GM19468 (cell line): Measurements from ENCODE around the gene EID2.

Experiments
- ATAC-seq: cut with Tn5 transposase; IDR thresholded peaks from one replicate; pipeline ENCODE4 v1.9.1; 2021; ENCODE audit warnings: mild to moderate bottlenecking, moderate library complexity, moderate number of reproducible peaks; ENCODE audit not compliant: unreplicated experiment; ENCODE audit errors: extremely low read depth

Gene EID2

DNA sequence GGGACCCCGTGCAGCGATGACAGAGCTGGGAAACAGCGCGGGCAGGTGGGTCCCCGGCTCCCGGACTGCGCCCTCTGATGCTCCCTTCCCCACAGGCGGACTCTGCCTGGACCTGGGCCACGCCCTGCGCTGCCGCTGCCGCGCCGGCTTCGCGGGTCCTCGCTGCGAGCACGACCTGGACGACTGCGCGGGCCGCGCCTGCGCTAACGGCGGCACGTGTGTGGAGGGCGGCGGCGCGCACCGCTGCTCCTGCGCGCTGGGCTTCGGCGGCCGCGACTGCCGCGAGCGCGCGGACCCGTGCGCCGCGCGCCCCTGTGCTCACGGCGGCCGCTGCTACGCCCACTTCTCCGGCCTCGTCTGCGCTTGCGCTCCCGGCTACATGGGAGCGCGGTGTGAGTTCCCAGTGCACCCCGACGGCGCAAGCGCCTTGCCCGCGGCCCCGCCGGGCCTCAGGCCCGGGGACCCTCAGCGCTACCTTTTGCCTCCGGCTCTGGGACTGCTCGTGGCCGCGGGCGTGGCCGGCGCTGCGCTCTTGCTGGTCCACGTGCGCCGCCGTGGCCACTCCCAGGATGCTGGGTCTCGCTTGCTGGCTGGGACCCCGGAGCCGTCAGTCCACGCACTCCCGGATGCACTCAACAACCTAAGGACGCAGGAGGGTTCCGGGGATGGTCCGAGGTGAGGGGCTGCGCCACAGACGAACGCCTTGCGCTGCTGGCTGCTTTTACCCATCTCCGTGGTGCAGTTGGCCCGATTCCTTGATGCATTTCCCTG, 32.8 kb downstream of the EID2 start:
- ATAC-seq = no peak

DNA sequence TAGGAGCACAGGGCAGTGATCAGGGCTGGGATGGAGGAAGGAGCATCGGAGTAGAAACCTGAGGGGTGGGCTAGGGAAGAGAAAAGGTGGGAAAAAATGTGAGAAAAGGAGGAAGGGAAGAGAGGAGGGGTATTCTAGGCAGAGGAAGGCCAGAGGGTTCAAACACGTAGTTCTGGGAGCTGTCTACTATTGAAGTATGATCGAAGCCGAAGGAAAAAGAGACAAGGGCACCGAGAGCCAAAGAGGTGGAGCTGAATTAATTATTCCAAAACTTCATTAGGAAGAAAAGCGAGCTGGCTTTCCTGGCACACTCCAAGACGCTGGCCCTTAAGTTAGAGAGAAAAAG, 33.4 kb downstream of the EID2 start:
- ATAC-seq = no peak

DNA sequence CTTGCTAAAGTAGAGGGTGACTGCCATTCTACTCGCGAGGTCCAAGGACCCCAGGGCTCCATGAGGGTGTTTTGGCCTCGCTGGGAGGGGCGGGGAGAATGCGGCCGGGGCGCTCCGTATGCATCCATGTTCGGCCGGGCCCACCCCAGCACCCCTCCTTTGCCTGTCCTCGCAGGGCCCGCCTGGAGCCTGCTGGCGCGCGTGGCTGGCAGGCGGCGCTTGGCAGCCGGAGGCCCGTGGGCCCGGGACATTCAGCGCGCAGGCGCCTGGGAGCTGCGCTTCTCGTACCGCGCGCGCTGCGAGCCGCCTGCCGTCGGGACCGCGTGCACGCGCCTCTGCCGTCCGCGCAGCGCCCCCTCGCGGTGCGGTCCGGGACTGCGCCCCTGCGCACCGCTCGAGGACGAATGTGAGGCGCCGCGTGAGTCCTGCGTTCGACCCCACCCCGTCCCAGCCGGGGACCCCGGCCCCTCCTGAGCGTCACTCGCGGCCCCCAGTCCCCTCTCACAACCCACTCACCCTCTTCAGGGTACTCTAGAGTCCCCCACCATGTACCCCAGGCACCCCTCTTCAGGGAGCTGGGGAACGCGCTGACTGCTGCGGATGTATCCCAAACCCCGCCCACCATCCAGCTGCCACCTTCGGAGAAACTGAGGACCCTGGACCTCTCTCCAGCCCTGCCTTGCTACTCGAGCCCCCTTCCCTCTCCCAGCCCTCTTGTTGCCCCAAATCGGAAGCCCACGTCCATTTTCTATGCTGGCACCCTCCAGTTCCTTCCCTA, 37.1 kb downstream of the EID2 start:
- ATAC-seq = no peak

DNA sequence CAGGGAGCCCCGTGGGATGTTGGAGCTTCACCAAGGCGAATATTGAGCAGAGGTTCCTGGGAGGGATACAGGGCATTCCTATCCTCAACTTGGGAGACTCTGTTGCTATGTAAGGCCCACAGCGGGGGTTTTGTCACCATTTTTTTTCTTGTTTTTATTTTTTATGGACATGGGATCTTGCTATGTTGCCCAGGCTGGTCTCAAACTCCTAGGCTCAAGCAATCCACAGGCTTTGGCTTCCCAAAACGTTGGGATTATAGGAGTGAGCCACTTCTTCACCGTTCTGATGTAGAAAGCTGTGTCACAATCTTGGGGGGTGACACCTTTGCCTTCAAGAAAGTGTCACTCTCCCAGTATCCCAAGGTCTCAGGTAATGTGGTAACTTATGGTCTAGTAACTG, 38.6 kb downstream of the EID2 start:
- ATAC-seq = no peak

DNA sequence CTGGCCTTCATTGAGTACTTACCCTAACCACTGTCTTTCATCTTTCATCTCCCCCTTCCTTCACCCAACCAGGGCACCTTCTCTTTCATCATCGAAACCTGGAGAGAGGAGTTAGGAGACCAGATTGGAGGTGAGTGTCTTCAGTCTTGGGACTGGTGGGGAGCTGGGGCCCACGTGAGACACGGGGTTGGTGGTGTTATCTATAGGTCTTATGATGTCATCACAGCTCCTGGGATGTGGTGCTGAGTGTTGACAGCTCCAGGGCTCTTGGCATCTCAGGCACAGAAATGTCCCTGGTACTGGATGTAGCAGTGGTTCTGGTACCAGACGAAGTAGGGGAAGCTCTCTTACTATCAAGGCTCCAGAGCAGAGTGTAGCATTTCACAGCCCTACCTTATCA, 39.4 kb downstream of the EID2 start:
- ATAC-seq = no peak

DNA sequence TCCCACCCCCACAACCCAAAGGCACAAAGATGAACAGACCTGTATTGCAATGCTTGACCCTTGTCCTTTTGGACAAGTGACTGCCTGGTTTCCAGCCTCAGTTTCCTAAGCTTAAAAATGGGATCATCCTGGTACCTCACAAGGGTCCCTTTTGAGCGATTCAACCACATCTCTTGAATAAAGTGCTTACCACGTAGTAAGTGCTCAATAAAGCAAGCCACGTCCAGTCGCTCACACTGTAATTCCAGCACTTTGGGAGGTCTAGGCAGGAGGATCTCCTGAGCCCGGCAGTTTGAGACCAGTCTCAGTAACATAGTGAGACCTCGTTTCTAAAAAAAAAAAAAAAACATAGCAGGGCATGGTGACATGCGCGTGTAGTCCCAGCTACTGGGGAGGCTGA, 40.0 kb downstream of the EID2 start:
- no peak for ATAC-seq

DNA sequence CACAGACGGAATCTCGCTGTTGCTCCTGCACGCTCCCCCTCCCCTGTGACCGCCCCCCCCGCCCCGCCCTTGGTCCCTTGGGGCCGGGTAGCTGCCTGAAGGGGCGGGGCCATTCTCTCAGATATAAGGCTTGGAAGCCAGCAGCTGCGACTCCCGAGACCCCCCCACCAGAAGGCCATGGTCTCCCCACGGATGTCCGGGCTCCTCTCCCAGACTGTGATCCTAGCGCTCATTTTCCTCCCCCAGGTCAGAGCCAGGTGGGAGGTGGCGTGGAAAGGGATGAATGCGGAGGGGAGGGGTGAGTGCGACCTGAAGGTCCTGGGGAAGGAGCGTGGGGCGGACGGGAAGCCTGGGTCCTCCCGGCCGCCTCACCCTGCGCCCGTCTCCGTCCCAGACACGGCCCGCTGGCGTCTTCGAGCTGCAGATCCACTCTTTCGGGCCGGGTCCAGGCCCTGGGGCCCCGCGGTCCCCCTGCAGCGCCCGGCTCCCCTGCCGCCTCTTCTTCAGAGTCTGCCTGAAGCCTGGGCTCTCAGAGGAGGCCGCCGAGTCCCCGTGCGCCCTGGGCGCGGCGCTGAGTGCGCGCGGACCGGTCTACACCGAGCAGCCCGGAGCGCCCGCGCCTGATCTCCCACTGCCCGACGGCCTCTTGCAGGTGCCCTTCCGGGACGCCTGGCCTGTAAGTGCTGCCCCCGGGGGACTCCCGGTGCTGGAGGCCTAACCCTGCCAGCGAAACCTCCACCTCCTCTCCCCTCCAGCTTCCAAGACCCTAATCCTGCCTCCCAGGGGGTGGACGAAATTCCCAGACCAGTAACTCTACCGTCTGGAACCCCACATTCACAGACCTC, 40.9 kb downstream of the EID2 start, which contains the start of gene DLL3:
DLL3 (plus strand) TSS at position 150 of the 845 bp plus-strand sequence; CDS start at position 178, 28 bp downstream.
- ATAC-seq = no peak

DNA sequence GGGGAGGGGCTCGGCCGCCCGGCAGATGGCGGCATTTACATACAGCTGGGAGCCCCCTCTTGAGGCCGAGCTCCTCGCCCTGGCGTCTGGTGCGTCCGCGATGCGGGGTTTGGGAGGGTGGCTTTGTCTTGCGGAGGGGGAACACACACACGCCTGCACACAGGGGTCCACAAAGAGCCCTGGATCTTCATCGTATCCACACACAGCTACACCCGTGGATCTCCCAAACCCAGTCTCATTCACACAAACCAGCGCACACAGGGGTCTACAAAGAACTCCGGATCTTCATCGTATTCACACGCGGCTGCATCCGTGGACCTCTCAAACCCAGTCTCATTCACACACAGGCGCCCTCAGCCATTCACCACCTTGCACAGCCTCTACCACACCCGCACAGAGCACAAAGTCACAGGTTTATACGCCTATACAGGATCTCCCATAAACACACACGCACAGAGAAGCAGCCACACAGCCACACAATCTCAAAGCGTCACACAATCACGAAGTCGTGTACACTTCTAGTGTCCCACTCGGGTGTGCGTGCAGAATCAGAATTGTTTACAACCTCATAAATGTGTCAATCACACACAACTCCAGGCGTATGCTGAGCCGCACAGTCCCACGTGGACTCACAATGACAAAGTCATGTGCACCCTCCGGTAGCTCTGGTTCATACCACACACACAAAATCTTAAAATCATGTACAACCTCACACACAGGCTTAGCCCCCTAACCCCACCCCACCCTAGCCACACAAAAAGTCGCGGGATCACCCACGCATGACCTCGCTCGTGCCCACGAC, 41.8 kb downstream of the EID2 start:
- no peak for ATAC-seq

DNA sequence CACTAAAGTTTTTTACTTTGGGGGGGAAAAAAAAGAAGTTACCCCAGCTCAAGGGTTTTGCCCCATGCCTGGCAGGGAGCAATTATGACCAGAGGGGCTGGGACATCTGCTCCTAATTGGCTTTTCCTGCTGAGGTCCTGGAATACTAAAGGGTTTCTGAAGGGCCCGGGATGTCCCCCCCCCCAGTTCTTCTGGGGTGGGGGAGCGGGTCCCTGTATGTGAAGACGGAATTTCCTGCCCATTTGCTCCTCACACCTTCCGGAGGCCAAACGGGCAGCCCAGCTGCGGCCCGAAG, 42.3 kb downstream of the EID2 start:
- no peak for ATAC-seq

DNA sequence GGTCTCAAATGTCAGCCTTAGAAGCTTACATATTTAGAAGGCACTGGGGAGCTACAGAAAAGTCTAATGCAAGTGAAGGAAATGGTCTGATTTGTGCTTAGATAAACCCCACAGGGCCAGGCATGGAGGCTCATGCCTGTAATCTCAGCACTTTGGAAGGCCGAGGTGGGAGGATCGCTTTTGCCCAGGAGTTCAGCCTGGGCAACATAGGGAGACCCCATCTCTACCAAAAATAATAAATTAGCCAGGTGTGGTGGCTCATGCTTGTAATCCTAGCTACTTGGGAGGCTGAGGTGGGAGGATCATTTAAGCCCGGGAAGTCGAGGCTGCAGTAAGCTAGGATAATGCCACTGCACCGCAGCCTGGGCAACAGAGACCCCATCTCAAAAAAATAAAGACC, 43.9 kb downstream of the EID2 start:
- no peak for ATAC-seq

DNA sequence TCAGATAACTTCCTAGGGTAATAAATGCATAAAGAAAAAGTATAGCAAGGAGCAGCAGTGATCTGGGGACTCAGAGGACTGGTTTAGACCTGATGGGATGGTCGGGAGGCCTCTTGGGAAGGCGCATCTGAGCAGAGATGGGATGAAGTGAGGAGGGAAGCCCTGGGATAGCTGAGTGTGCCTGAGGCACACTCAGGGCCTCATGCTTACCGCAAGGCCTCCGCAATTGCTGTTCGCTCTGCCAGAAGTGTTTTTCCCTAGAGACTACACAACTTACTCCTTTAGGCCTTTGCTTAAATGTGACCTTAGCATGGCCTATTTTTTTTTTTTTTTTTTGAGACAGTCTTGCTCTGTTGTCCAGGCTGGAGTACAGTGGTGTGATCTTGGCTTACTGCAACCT, 45.3 kb downstream of the EID2 start:
- no peak for ATAC-seq

DNA sequence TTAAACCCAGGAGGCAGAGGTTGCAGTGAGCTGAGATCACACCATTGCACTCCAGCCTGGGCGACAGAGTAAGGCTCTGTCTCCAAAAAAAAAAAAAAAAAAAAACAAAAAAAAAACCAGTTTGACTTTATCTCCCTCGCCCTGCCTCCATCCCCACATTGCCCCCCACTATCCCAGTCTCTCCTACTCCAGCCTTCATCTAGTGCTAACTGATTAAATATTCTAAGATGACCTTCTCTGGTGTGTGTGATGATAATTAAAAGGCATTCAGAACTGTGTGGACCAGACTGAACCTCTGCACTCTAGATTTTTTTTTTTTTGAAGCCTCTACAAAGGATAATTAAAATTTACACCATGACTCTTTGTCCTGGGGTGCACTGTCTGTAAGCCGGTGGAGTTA, 47.2 kb downstream of the EID2 start:
- ATAC-seq = no peak

DNA sequence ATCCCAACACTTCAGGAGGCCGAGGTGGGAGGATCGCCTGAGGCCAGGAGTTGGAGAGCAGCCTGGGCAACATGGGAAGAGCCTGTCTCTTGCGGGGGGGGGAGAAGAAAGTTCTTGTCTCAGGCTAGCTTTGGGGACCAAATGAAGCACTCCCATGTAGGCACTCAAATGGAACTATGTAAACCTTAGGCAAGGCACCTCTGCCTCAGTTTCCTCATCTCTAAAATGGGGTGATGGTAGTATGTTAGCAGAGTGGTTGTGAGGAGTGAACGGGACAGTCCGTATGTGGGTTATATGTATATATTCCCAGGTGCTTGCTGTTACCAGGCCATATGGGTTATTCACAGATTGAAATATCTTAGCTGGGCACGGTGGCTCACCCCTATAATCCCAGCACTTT, 47.7 kb downstream of the EID2 start:
- ATAC-seq = no peak

DNA sequence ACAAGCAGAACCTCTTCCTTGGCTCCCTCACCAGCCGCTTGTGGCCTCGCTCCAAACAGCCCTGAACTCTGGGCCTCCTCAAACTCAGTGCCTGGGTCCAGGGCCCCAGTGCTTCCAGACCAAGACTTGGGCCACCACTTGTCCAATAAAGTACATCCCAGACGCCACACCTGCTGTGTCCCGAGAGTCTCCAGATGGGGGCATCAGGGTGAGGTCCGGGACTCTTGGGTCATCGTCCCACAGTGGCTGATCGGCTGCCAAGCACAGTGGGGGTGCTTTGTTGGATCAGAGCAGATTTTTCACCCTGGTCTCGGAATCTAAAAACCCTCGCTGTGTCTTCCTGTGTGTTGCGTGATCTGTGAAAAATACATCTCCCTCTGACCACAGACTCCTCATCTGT, 50.2 kb downstream of the EID2 start:
- no peak for ATAC-seq
